Activated T-cell treated with anti-CD3 and anti-CD28 coated beads, Interleukin-2, amount 50 U/mL, for 48 hours (primary cell): ENCODE data around the gene PPM1E.
"Not testable (repeated sequence)": the region's sequence is repeated elsewhere in the genome, so short reads cannot be mapped to it uniquely, and the experiment has no call there.

Experiments
- DNase-seq, 2 experiments: peaks; one replicate each; pipeline ENCODE4 v3.0.0-alpha.2; 2020

Gene PPM1E

GRCh38 chr17:58957725-58958073 is 202.0 kb downstream of the PPM1E start:
- DNase-seq, result not testable (repeated sequence)

- DNase-seq, result no peak
These were observed 204.4 kb downstream of the PPM1E start for GRCh38 chr17:58960068-58960467.

- no peak for DNase-seq
These were observed 209.6 kb downstream of the PPM1E start for GRCh38 chr17:58965221-58965620.

GRCh38 chr17:58966208-58966607 is 210.6 kb downstream of the PPM1E start:
- DNase-seq, result no peak

GRCh38 chr17:58968426-58969061 is 212.9 kb downstream of the PPM1E start:
- DNase-seq, result no peak

GRCh38 chr17:58969156-58969555 is 213.5 kb downstream of the PPM1E start:
- DNase-seq, result no peak

- no peak for DNase-seq
These were observed 214.0 kb downstream of the PPM1E start for GRCh38 chr17:58969612-58970011.

GRCh38 chr17:58970609-58971450 is 215.2 kb downstream of the PPM1E start:
- DNase-seq, result no peak

GRCh38 chr17:58974354-58974753 is 218.7 kb downstream of the PPM1E start:
- DNase-seq, result no peak

- no peak for DNase-seq
These were observed 220.9 kb downstream of the PPM1E start for GRCh38 chr17:58976541-58976940.

GRCh38 chr17:58980706-58981481 is 225.2 kb downstream of the PPM1E start:
- no peak for DNase-seq

- no peak for DNase-seq
These were observed 227.0 kb downstream of the PPM1E start for GRCh38 chr17:58982626-58983025.

- DNase-seq, result no peak
These were observed 229.7 kb downstream of the PPM1E start for GRCh38 chr17:58985367-58985766.

GRCh38 chr17:58985971-58986370 is 230.3 kb downstream of the PPM1E start:
- peak; percentile 28 to 40 for DNase-seq

- DNase-seq, result no peak
These were observed 234.0 kb downstream of the PPM1E start for GRCh38 chr17:58989629-58990028.

- DNase-seq, result peak; percentile 37 to 39
These were observed 236.2 kb downstream of the PPM1E start for GRCh38 chr17:58991718-58992331.

- DNase-seq, result no peak
These were observed 237.7 kb downstream of the PPM1E start for GRCh38 chr17:58993311-58993710.

- DNase-seq, result no peak
These were observed 239.7 kb downstream of the PPM1E start for GRCh38 chr17:58995247-58995940.

GRCh38 chr17:58996968-58997367 is 241.3 kb downstream of the PPM1E start:
- no peak for DNase-seq

- DNase-seq, result no peak
These were observed 242.3 kb downstream of the PPM1E start for GRCh38 chr17:58997756-58998553.

- no peak for DNase-seq
These were observed 243.2 kb downstream of the PPM1E start for GRCh38 chr17:58998871-58999270.

GRCh38 chr17:58999500-58999899 is 243.8 kb downstream of the PPM1E start:
- DNase-seq, result no peak
